ENCODE measurements around the gene SELENBP1. TPM values are rescaled to one million over a fixed set of nuclear protein-coding genes. Genes with fewer than 3 reads are reported as not detected.

SELENBP1 gene
- total and polyA plus RNA-seq, 2 of the 13 experiments (the other 11 are each of a cell fraction or from before 2014, with no cell fraction given) = 27.8 to 29.0 TPM

DNA sequence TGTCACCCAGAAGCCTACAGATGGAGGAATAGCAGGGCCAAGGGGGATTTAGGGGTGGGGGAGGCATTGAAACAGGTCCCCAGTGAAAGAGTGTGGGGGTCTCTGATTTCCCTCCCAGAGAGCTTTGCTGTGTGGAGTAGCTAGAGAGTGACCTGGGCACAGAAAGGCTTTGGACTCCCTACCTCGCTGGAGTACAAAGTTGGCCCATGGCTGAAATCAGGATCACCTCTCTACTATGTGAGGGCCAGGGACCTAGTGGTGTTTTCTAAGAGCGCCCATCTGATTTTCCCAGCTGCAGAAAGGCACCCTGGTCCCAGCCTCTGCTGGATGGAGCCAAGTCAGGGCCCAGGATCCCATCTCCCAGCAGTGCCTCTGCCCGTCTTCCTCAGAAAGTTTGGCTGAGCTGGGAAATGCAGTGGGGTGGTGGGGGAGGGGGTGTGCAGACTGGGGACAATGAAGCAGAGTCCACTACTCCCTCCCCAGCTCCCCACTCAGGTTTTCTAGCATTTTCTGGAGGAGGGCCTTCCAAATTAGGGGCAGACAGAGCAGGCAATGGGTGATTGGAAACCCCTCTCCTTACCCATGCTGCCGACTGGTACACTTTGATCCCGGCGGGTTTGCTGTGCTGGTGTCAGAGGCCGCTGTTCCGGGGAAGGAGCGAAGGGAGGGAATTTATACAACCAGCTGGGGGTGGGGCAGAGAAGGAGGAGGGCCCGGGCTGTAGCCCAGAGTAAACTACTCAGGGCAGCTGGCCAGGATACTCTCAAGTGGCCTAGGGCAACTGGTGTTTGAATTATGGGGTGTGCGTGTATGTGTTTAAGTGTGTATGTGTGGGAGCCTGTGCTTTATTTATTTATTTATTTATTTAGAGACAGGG lies at the start of gene SELENBP1 (continued):
- no peak for TF ChIP-seq ZNF720 (CRISPR knock-in tag; IDR thresholded peaks at IDR 0.05)
- TF ChIP-seq ZNF781 (CRISPR knock-in tag; IDR thresholded peaks at IDR 0.05; ENCODE audit: borderline replicate concordance, not compliant biosample characterization) = peak; percentile 41
- no peak for TF ChIP-seq GATAD1 (CRISPR knock-in tag; IDR thresholded peaks at IDR 0.05)
- no peak for TF ChIP-seq CREBL2 (CRISPR knock-in tag; IDR thresholded peaks at IDR 0.05; ENCODE audit: borderline replicate concordance)
- no peak for TF ChIP-seq GATAD2A (CRISPR knock-in tag; IDR thresholded peaks at IDR 0.05)
- TF ChIP-seq MNT (IDR thresholded peaks at IDR 0.05) = no peak
- no peak for TF ChIP-seq HNRNPUL1 (IDR thresholded peaks at IDR 0.05; ENCODE audit: low read depth, low read length)
- TF ChIP-seq NCOR1 (IDR thresholded peaks at IDR 0.05; ENCODE audit: borderline replicate concordance, low read length) = peak; percentile 25; the same call in 1 of the 2 replicates
- no peak for TF ChIP-seq ARID2 (CRISPR knock-in tag; IDR thresholded peaks at IDR 0.05; ENCODE audit: borderline replicate concordance)
- TF ChIP-seq AHDC1 (CRISPR knock-in tag; IDR thresholded peaks at IDR 0.05; ENCODE audit: borderline replicate concordance) = peak; percentile 42; the same call in 1 of the 2 replicates
- TF ChIP-seq ARNT2 (CRISPR knock-in tag; IDR thresholded peaks at IDR 0.05; ENCODE audit: low read depth) = peak; percentile 53; the same call in 1 of the 2 replicates
- TF ChIP-seq RARA (CRISPR knock-in tag; IDR thresholded peaks at IDR 0.05) = 0 out of 2 replicates have a peak, but pooled peaks have one; percentile 15
- peak; percentile 77; the same call in 1 of the 2 replicates for TF ChIP-seq MYC (CRISPR knock-in tag; IDR thresholded peaks at IDR 0.05; ENCODE audit: borderline replicate concordance)
- no peak for TF ChIP-seq NRL (CRISPR knock-in tag; IDR thresholded peaks at IDR 0.05; ENCODE audit: borderline replicate concordance)
- TF ChIP-seq TRIM24 (CRISPR knock-in tag; IDR thresholded peaks at IDR 0.05) = no peak
- TF ChIP-seq PHF20 (CRISPR knock-in tag; IDR thresholded peaks at IDR 0.05) = no peak
- TF ChIP-seq SNRNP70 (IDR thresholded peaks at IDR 0.05; ENCODE audit: low read depth, low read length) = no peak
- TF ChIP-seq NR2F2 (IDR thresholded peaks at IDR 0.05; ENCODE audit: borderline replicate concordance, low read depth) = peak; percentile 48; the same call in 1 of the 2 replicates
- TF ChIP-seq THAP11 (CRISPR knock-in tag; IDR thresholded peaks at IDR 0.05) = no peak
- peak; percentile 29; the same call in 1 of the 2 replicates for TF ChIP-seq ELF1 (CRISPR knock-in tag; IDR thresholded peaks at IDR 0.05)
